GM12801 (cell line): ENCODE data around the gene THUMPD3.

Experiments
- TF ChIP-seq, protein P1 (sequence below): IDR thresholded peaks from one replicate; pipeline ENCODE4 v1.5.1; 2011; ENCODE audit warnings: control low read depth; ENCODE audit not compliant: insufficient read length; ENCODE audit errors: extremely low read depth

THUMPD3 gene

DNA sequence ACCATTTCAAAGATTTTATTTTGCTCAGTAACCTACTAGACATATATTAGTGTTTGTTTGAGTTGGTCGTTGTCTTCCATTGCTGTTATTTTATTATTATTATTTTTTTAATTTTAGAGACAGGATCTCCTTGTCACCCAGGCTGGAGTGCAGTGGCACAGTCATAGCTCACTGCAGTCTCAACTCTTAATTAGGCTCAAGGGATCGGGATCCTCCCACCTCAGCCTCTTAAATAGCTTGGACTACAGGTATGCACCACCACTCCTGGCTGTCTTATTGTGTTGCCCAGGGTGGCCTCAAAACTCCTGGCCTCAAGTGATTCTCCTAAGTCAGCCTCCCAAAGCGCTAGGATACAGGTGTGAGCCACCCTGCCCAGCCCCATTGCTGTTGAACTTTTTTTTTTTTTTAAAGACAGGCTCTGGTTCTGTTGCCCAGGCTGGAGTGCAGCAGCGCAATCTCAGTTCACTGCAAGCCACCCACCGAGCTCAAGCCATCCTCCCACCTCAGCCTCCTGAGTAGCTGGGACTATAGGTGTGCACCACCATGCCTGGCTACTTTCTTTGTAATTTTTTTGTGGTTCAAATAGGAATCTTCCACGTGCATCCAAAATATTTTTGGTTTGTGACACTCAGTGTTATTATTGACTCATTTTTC lies 52.8 kb downstream of the THUMPD3 start:
- TF ChIP-seq, protein P1, sequence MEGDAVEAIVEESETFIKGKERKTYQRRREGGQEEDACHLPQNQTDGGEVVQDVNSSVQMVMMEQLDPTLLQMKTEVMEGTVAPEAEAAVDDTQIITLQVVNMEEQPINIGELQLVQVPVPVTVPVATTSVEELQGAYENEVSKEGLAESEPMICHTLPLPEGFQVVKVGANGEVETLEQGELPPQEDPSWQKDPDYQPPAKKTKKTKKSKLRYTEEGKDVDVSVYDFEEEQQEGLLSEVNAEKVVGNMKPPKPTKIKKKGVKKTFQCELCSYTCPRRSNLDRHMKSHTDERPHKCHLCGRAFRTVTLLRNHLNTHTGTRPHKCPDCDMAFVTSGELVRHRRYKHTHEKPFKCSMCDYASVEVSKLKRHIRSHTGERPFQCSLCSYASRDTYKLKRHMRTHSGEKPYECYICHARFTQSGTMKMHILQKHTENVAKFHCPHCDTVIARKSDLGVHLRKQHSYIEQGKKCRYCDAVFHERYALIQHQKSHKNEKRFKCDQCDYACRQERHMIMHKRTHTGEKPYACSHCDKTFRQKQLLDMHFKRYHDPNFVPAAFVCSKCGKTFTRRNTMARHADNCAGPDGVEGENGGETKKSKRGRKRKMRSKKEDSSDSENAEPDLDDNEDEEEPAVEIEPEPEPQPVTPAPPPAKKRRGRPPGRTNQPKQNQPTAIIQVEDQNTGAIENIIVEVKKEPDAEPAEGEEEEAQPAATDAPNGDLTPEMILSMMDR = no peak

DNA sequence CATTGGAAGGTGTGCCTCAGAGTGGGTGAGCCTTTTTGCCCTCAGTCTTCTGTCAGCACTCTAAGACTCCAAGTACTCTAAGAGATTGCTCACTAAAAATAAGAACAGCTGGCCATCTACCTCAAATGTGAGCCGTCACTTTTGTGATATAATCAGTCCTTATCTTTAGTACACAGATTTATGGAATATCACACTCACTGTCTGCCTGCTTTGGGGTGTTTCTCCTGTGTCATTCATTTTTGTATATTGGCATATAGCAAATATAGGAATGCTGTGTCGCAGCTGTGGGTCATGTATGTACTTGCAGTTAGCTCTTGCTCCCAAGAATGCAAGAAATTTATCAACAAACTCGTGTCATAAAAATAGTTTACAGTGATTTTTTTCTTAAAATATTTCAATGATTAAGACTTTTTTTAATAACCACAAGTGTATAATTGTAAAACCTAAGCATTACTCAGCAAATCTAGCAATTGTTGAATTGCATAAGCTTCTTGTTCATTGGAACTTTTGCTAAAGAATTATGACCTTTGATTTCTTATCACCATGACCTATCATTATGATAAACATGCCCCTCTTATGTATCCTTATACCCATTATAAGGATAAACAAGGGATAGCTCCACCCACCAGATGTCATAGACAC lies 53.4 kb downstream of the THUMPD3 start:
- TF ChIP-seq, protein P1 = no peak

DNA sequence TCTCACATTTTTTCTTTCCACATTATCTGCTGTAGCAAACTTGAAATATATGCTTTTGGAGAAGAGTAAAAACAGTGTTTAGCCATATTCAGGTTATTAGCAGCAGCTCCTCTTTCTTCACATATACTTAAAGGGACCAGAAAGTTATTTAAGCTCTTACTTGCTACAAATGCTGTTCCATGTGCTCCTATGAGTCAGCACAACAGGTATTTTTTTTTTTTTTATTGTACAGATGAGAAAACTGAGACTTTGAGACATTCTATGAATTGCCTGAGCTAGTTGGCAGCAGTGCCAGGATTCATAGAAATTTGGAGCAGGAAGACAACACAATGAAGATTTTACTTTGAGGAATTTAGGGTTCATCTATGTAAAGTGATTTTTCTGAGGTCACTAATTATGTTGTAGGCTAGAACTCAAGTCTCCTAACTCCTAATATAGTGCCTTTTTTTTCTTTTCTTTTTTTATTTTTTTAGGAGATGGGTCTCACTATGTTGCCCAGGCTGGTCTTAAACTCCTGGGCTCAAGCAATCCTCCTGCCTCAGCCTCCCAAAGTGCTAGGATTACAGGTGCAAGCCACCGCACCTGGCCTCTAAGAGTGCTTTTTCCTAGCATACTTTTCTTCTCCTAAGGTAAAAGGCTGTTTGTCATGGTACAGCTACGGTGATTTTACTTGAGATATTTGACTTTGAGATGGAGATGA lies 58.1 kb downstream of the THUMPD3 start:
- TF ChIP-seq, protein P1 = no peak

DNA sequence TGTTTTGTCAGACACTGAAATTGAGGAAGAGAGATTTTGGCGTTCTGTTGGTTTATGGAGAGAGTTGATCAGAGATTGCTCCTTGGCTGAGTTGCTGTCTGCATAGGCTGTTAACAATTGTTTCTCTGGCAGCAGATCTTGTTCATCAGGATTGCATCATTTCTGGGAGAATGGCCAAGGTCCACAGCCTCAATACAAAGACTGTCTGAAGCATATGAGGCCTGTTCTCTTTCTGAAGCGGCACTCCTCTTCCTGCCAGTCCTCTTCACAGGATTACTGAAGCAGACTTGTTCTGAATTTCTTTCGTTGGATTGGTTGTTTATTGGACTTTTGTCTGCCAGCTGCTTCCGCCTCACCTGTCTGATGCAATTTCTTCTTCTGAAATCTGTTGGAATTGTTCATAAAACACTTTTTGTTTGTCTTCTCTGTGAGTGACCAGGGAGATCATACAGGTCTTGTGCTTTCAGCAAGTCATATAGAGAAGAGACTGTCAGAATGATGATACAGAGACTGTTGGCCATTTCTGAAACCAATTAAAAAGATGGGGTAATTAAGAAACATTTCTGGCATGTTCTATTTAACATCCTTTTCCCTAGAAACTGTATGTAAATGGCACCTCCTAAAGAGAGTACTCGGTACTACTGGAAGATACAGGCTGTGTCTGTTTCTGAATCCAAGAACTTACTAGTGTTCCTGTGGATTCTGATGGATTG lies 60.0 kb downstream of the THUMPD3 start:
- TF ChIP-seq, protein P1 = no peak

DNA sequence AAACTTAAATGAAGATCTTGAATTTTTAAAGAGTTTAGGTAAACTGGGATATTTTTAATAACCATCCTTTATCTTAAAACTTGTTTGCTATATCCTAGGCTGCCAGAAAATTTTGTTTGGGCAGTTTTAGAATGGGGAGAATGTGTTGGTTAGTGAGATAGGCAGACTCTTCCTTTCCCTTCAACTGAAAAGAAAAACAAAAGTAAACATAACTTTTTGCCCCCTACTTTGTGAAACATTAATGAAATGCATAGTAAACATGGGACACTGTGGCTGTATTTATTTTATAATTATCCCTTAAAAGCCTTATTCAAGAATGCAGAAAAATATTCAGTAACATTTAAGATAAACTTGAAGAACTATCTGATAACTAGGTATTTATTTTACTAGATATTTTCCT lies 65.6 kb downstream of the THUMPD3 start:
- TF ChIP-seq, protein P1 = no peak

DNA sequence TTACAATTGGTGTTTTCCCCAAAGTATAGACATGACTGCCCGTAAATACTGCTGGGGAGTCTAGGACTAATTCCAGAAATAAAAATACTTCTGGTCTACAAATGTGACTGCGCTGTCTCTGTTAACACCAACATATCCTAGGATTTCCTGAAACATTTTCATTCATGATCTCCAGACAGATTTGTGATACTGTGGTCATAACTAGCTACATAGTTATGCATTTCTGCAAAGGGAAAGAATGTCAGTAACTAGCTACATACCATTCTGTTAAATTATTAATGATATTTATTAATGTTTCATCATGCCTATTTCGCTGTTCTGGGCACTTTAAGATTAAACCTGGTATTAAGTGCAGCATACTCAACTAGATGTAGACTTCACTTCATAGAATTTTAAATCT lies 67.9 kb downstream of the THUMPD3 start:
- TF ChIP-seq, protein P1 = no peak
